Measurements from ENCODE around the gene UTY. TPM values are rescaled to one million over a fixed set of nuclear protein-coding genes. Genes with fewer than 3 reads are reported as not detected.

UTY gene
- total RNA-seq (10 to 100 TPM in 1 of 2 donors, not detected in 1; 24.3 TPM), polyA plus RNA-seq (1 to 10 TPM in 1 of 2 donors, not detected in 1; 2.2 TPM)

GRCh38 chrY:13479828-13480227 is at the start of gene UTY:
Gene UTY, minus strand, starts transcription at chrY:13480033. Its CDS starts 368 bp downstream, at chrY:13479665.
- H3K27me3 ChIP-seq (ENCODE audit: control insufficient read depth in 4 of 4, insufficient read depth in 4 of 4, low read length in 3 of 4), result no peaks in the 10 kb centered on the region
- H3K9me3 ChIP-seq (ENCODE audit: control insufficient read depth in 4 of 4, low read length in 3 of 4), result no peaks in the 10 kb centered on the region
- H3K27ac ChIP-seq (ENCODE audit: low read depth in 1 of 2, low read length in 2 of 2), result peak within 1 kb of the TSS in 1 of 2 donors; percentile 86
- no peaks in the 10 kb centered on the region for H3K36me3 ChIP-seq (ENCODE audit: control insufficient read depth in 4 of 4, insufficient read depth in 3 of 4, low read depth in 1 of 4, low read length in 3 of 4)
- TF ChIP-seq FOXA1 (IDR thresholded peaks at IDR 0.05) (no peak), YY1 (IDR thresholded peaks at IDR 0.05) (no peak), CTCF (IDR thresholded peaks at IDR 0.05; ENCODE audit: low read depth, low read length, missing input control) (no peak), RXRA (IDR thresholded peaks at IDR 0.05) (no peak), SP1 (IDR thresholded peaks at IDR 0.05) (no peak), REST (IDR thresholded peaks at IDR 0.05) (no peak), MAX (IDR thresholded peaks at IDR 0.05) (no peak), FOXA2 (IDR thresholded peaks at IDR 0.05) (no peak)
- H3K4me1 ChIP-seq (ENCODE audit: control insufficient read depth in 4 of 4, insufficient read depth in 4 of 4, low read length in 3 of 4), result no peaks in the 10 kb centered on the region
- WGBS, result under 1% methylated on average over 18 of the region's 18 CpGs
- H3K4me3 ChIP-seq (ENCODE audit: low read depth in 1 of 3, low read length in 3 of 3), result peak within 1 kb of the TSS in 2 of 3 donors; percentile 57 to 62
- H3K9ac ChIP-seq (ENCODE audit: low read depth in 1 of 2, low read length in 2 of 2), result peak within 1 kb of the TSS in 1 of 2 donors; percentile 91
- DNase-seq (ENCODE audit: low spot score), result peak; percentile 80

GRCh38 chrY:13520474-13520873 is 40.6 kb upstream of the UTY start:
- no peaks in the 10 kb centered on the region for H3K27me3 ChIP-seq (ENCODE audit: control insufficient read depth in 4 of 4, insufficient read depth in 4 of 4, low read length in 3 of 4)
- no peaks in the 10 kb centered on the region for H3K36me3 ChIP-seq (ENCODE audit: control insufficient read depth in 4 of 4, insufficient read depth in 3 of 4, low read depth in 1 of 4, low read length in 3 of 4)
- WGBS, result 51% methylated on average over 1 of the region's 1 CpG
- TF ChIP-seq RAD21 (IDR thresholded peaks at IDR 0.05), result no peak
- TF ChIP-seq SP1 (IDR thresholded peaks at IDR 0.05), result no peak
- TF ChIP-seq HNF4G (IDR thresholded peaks at IDR 0.05), result no peak
- no peak for TF ChIP-seq MAX (IDR thresholded peaks at IDR 0.05)
- no peak overlapping the region for H3K9ac ChIP-seq (ENCODE audit: low read depth in 1 of 2, low read length in 2 of 2)
- no peaks in the 10 kb centered on the region for H3K4me1 ChIP-seq (ENCODE audit: control insufficient read depth in 4 of 4, insufficient read depth in 4 of 4, low read length in 3 of 4)
- H3K27ac ChIP-seq (ENCODE audit: low read depth in 1 of 2, low read length in 2 of 2), result no peak overlapping the region
- no peak for DNase-seq (ENCODE audit: low spot score)
- no peaks in the 10 kb centered on the region for H3K9me3 ChIP-seq (ENCODE audit: control insufficient read depth in 4 of 4, low read length in 3 of 4)
- H3K4me3 ChIP-seq (ENCODE audit: low read depth in 1 of 3, low read length in 3 of 3), result no peak overlapping the region

GRCh38 chrY:13501215-13501614 is 21.4 kb upstream of the UTY start:
- 95% methylated on average over 1 of the region's 1 CpG for WGBS
- no peak for DNase-seq (ENCODE audit: low spot score)
- Histone ChIP-seq H3K9ac (ENCODE audit: low read depth in 1 of 2, low read length in 2 of 2) (no peak overlapping the region), H3K4me3 (ENCODE audit: low read depth in 1 of 3, low read length in 3 of 3) (no peak overlapping the region), H3K27me3 (ENCODE audit: control insufficient read depth in 4 of 4, insufficient read depth in 4 of 4, low read length in 3 of 4) (no peaks in the 10 kb centered on the region), H3K4me1 (ENCODE audit: control insufficient read depth in 4 of 4, insufficient read depth in 4 of 4, low read length in 3 of 4) (no peaks in the 10 kb centered on the region), H3K36me3 (ENCODE audit: control insufficient read depth in 4 of 4, insufficient read depth in 3 of 4, low read depth in 1 of 4, low read length in 3 of 4) (no peaks in the 10 kb centered on the region), H3K9me3 (ENCODE audit: control insufficient read depth in 4 of 4, low read length in 3 of 4) (no peaks in the 10 kb centered on the region), H3K27ac (ENCODE audit: low read depth in 1 of 2, low read length in 2 of 2) (no peak overlapping the region)
- TF ChIP-seq REST (IDR thresholded peaks at IDR 0.05) (no peak), RXRA (IDR thresholded peaks at IDR 0.05) (no peak), FOXA1 (IDR thresholded peaks at IDR 0.05) (no peak), ATF3 (IDR thresholded peaks at IDR 0.05) (no peak), EGR1 (IDR thresholded peaks at IDR 0.05; ENCODE audit: low read depth in 2 of 2) (no peak), FOXA2 (IDR thresholded peaks at IDR 0.05) (no peak), MAX (IDR thresholded peaks at IDR 0.05) (no peak), HNF4G (IDR thresholded peaks at IDR 0.05) (no peak), RAD21 (IDR thresholded peaks at IDR 0.05) (no peak), TAF1 (conservative IDR thresholded peaks at IDR 0.05) (no peak), YY1 (IDR thresholded peaks at IDR 0.05) (no peak), NR2F2 (IDR thresholded peaks at IDR 0.05) (no peak), ZBTB33 (IDR thresholded peaks at IDR 0.05) (no peak)
